ENCODE results near the gene SLC12A1.
A peak's percentile ranks its signal among the peaks of the same experiment; 100 is the strongest.

Gene SLC12A1

GRCh38 chr15:48177383-48177765 is 28.7 kb upstream of the SLC12A1 start:
- peak overlapping the region; percentile 98 for H3K27ac ChIP-seq
- no peak for DNase-seq
- TF ChIP-seq, protein P1, sequence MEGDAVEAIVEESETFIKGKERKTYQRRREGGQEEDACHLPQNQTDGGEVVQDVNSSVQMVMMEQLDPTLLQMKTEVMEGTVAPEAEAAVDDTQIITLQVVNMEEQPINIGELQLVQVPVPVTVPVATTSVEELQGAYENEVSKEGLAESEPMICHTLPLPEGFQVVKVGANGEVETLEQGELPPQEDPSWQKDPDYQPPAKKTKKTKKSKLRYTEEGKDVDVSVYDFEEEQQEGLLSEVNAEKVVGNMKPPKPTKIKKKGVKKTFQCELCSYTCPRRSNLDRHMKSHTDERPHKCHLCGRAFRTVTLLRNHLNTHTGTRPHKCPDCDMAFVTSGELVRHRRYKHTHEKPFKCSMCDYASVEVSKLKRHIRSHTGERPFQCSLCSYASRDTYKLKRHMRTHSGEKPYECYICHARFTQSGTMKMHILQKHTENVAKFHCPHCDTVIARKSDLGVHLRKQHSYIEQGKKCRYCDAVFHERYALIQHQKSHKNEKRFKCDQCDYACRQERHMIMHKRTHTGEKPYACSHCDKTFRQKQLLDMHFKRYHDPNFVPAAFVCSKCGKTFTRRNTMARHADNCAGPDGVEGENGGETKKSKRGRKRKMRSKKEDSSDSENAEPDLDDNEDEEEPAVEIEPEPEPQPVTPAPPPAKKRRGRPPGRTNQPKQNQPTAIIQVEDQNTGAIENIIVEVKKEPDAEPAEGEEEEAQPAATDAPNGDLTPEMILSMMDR (IDR thresholded peaks at IDR 0.05; ENCODE audit: low read depth, low read length) = no peak

GRCh38 chr15:48177766-48178647 is 28.1 kb upstream of the SLC12A1 start, which contains the start of gene MYEF2:
TSS of gene MYEF2 (minus strand) at chr15:48178295. CDS start at chr15:48178237, 58 bp downstream.
- peak within 1 kb of the TSS; percentile 75 for H3K4me3 ChIP-seq (ENCODE audit: low read depth, low read length)
- H3K9me3 ChIP-seq (ENCODE audit: severe bottlenecking) = no peaks in the 10 kb centered on the region
- H3K36me3 ChIP-seq = peaks cover 2% of the 10 kb centered on the region; the same call in 1 of the 2 replicates
- H3K27me3 ChIP-seq (ENCODE audit: insufficient read depth, low read depth, severe bottlenecking) = no peaks in the 10 kb centered on the region
- TF ChIP-seq, protein P1 (IDR thresholded peaks at IDR 0.05; ENCODE audit: low read depth, low read length) = no peak
- H3K27ac ChIP-seq = peak within 1 kb of the TSS; percentile 98
- peak; percentile 90 for DNase-seq

More at GRCh38 chr15:48177383-48177765, 28.7 kb upstream of the SLC12A1 start:
- H3K36me3 ChIP-seq = peaks cover 2% of the 10 kb centered on the region; the same call in 1 of the 2 replicates
- no peaks in the 10 kb centered on the region for H3K27me3 ChIP-seq (ENCODE audit: insufficient read depth, low read depth, severe bottlenecking)
- H3K4me3 ChIP-seq (ENCODE audit: low read depth, low read length) = peak overlapping the region; percentile 75
- H3K9me3 ChIP-seq (ENCODE audit: severe bottlenecking) = no peaks in the 10 kb centered on the region

DNA sequence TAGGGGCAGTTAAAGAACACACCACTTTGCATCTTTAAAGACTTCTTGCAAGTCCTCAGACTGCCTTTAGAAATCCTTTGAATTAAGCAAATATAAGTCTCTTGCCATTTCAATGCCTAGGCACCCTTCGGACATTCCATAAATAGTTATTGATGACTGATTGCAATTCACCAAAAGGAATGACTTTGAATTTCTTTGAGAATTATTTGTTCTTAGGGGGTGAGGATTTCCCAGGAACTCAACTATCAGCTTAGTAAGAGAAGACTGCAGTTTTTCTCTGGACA is 27.5 kb upstream of the SLC12A1 start:
- Histone ChIP-seq H3K27ac (peak overlapping the region; percentile 98), H3K4me3 (ENCODE audit: low read depth, low read length) (peak overlapping the region; percentile 75), H3K36me3 (peaks cover 2% of the 10 kb centered on the region; the same call in 1 of the 2 replicates), H3K27me3 (ENCODE audit: insufficient read depth, low read depth, severe bottlenecking) (no peaks in the 10 kb centered on the region), H3K9me3 (ENCODE audit: severe bottlenecking) (no peaks in the 10 kb centered on the region)
- TF ChIP-seq, protein P1 (IDR thresholded peaks at IDR 0.05; ENCODE audit: low read depth, low read length) = no peak
- no peak for DNase-seq

DNA sequence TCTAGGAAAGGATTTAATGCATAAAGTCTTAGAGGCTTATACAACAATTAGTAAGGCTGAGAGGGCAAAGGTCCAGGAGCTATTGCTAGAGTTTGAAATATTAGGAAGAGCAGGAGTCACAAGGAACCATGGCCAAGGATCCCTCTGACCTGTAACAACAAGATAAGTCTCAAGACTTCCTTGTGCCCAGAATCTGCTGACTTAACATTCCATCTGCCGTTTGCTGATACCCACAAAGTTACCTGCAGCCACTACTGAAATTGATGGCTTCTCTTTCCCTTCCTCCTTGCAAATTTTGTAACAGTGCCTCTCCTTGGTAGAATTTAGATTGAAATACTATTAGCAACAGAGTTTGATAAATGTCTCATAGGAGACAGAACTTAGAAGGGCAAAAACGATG is 23.4 kb upstream of the SLC12A1 start:
- H3K4me3 ChIP-seq (ENCODE audit: low read depth, low read length) = no peak overlapping the region
- no peak overlapping the region for H3K27ac ChIP-seq
- no peaks in the 10 kb centered on the region for H3K9me3 ChIP-seq (ENCODE audit: severe bottlenecking)
- H3K36me3 ChIP-seq = peaks cover 2% of the 10 kb centered on the region; the same call in 1 of the 2 replicates
- DNase-seq = no peak
- H3K27me3 ChIP-seq (ENCODE audit: insufficient read depth, low read depth, severe bottlenecking) = no peaks in the 10 kb centered on the region
- TF ChIP-seq, protein P1 (IDR thresholded peaks at IDR 0.05; ENCODE audit: low read depth, low read length) = no peak

- TF ChIP-seq, protein P1 (IDR thresholded peaks at IDR 0.05; ENCODE audit: low read depth, low read length) = no peak
- H3K27ac ChIP-seq = no peak overlapping the region
- no peak for DNase-seq
- H3K27me3 ChIP-seq (ENCODE audit: insufficient read depth, low read depth, severe bottlenecking) = no peaks in the 10 kb centered on the region
- no peaks in the 10 kb centered on the region for H3K36me3 ChIP-seq
- H3K9me3 ChIP-seq (ENCODE audit: severe bottlenecking) = no peaks in the 10 kb centered on the region
- H3K4me3 ChIP-seq (ENCODE audit: low read depth, low read length) = no peak overlapping the region
Measured at GRCh38 chr15:48185529-48185928, 20.6 kb upstream of the SLC12A1 start.
